ENCODE data around the gene SPANXN5.
"Not testable (repeated sequence)": the region's sequence is repeated elsewhere in the genome, so short reads cannot be mapped to it uniquely, and the experiment has no call there.

GRCh38 chrX:52750952-52751351 is 46.3 kb downstream of the SPANXN5 start, which contains the start of gene SSX2B:
- not testable (repeated sequence) for TF ChIP-seq POLR2A, CTCF (IDR thresholded peaks at IDR 0.05)

All from uterus (tissue), 2 donors.